ENCODE results near the gene YIPF3.

DNA sequence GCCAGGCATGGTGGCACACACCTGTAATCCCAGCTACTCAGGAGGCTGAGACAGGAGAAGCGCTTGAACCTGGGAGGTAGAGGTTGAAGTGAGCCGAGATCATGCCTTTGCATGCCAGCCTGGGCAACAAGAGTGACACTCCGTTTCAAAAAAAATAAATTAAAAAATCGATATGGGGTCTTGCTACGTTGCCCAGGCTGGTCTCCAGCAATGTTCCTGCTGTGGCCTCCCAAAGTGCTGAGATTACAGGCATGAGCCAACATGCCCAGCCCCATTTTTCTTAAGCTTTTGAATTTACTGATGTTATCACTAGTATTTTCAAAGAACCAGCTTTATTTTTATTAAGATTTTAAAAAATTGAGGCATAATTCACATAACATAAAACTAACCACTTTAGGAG, 23.8 kb upstream of the YIPF3 start:
- TF ChIP-seq, protein P1, sequence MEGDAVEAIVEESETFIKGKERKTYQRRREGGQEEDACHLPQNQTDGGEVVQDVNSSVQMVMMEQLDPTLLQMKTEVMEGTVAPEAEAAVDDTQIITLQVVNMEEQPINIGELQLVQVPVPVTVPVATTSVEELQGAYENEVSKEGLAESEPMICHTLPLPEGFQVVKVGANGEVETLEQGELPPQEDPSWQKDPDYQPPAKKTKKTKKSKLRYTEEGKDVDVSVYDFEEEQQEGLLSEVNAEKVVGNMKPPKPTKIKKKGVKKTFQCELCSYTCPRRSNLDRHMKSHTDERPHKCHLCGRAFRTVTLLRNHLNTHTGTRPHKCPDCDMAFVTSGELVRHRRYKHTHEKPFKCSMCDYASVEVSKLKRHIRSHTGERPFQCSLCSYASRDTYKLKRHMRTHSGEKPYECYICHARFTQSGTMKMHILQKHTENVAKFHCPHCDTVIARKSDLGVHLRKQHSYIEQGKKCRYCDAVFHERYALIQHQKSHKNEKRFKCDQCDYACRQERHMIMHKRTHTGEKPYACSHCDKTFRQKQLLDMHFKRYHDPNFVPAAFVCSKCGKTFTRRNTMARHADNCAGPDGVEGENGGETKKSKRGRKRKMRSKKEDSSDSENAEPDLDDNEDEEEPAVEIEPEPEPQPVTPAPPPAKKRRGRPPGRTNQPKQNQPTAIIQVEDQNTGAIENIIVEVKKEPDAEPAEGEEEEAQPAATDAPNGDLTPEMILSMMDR (optimal IDR thresholded peaks at IDR 0.05 in 1 of 3, IDR thresholded peaks at IDR 0.05 in 1 of 3, conservative IDR thresholded peaks at IDR 0.05 in 1 of 3; ENCODE audit: extremely low read depth in 1 of 3, insufficient read depth in 2 of 3, low read length in 3 of 3), result no peak
- no peak for TF ChIP-seq EZH2 (IDR thresholded peaks at IDR 0.05; ENCODE audit: low read length)
